A673 (cell line): ENCODE data around the gene POLD4. TPM values are rescaled to one million over a fixed set of nuclear protein-coding genes. Genes with fewer than 3 reads are reported as not detected.

ENCODE experiments used
- BruUV-seq: library from RNA; stranded (reverse); fragments of 400-500 nt; replicated peaks from 2 replicates; lab custom pipeline; 2021; lab: Mats Ljungman, UMichigan
- CTCF ChIA-PET: fragments of 300-600 bp; sonication (Branson Sonifier 250); formaldehyde crosslinking; loops from one replicate; lab custom pipeline; 2022; ENCODE audit warnings: antibody characterized with exemption; lab: Charles Lee
- POLR2A ChIA-PET: fragments of 300-600 bp; sonication (Branson Sonifier 250); formaldehyde crosslinking; loops from one replicate; lab custom pipeline; 2022; ENCODE audit warnings: antibody characterized with exemption; ENCODE audit not compliant: low non-redundant PET; lab: Charles Lee
- DNase-seq: peaks from one replicate; pipeline ENCODE4 v3.0.0-alpha.2; 2015; ENCODE audit warnings: low spot score
- H3K27ac ChIP-seq: fragments of 200-600 bp; sonication (generic); 2 replicates; pipeline ENCODE4 v1.5.1; 2016; ENCODE audit warnings: mixed run types, low read depth, mild to moderate bottlenecking, mixed read lengths, antibody characterized with exemption, low read length; ENCODE audit not compliant: poor library complexity, severe bottlenecking
- H3K27me3 ChIP-seq: fragments of 200-600 bp; sonication (generic); replicated peaks from 2 replicates; pipeline ENCODE4 v1.6.1; 2017; ENCODE audit warnings: mixed run types, low read depth, mild to moderate bottlenecking, mixed read lengths, antibody characterized with exemption, low read length; ENCODE audit not compliant: insufficient read depth, poor library complexity
- H3K36me3 ChIP-seq: fragments of 200-600 bp; sonication (generic); 2 replicates; pipeline ENCODE4 v1.6.1; 2016; ENCODE audit warnings: mixed run types, mild to moderate bottlenecking, mixed read lengths, antibody characterized with exemption, low read length; ENCODE audit not compliant: insufficient read depth, poor library complexity, severe bottlenecking
- H3K4me1 ChIP-seq: fragments of 200-600 bp; sonication (generic); 2 replicates; pipeline ENCODE4 v1.6.1; 2017; ENCODE audit warnings: mixed run types, mild to moderate bottlenecking, mixed read lengths, antibody characterized with exemption, low read length; ENCODE audit not compliant: insufficient read depth, poor library complexity, severe bottlenecking
- H3K4me3 ChIP-seq: fragments of 200-600 bp; sonication (generic); 2 replicates; pipeline ENCODE4 v1.5.1; 2016; ENCODE audit warnings: low read depth, mixed run types, mild to moderate bottlenecking, mixed read lengths, low read length; ENCODE audit not compliant: poor library complexity, severe bottlenecking
- H3K9me3 ChIP-seq: fragments of 200-600 bp; sonication (generic); 2 replicates; pipeline ENCODE4 v1.6.1; 2016; ENCODE audit warnings: mixed run types, low read depth, mild to moderate bottlenecking, mixed read lengths, antibody characterized with exemption, low read length; ENCODE audit not compliant: poor library complexity, severe bottlenecking
- EZH2 ChIP-seq: fragments of 200-600 bp; sonication (generic); IDR thresholded peaks from 2 replicates; pipeline ENCODE4 v1.6.1; 2017; ENCODE audit warnings: borderline replicate concordance, low read depth, mild to moderate bottlenecking, mixed read lengths, antibody characterized with exemption, low read length; ENCODE audit not compliant: poor library complexity, severe bottlenecking
- intact Hi-C: fragments of 100-400 bp; cut with micrococcal nuclease; formaldehyde crosslinking; loops from one replicate; pipeline ENCODE4 v1.10.0; 2022; ENCODE audit not compliant: unreplicated experiment
- total RNA-seq: library from RNA; stranded (reverse); gene quantifications from 2 replicates; pipeline ENCODE4 v1.2.3, GENCODE V29; 2021
- TF ChIP-seq, protein P1 (sequence below): fragments of 300-800, 200-600 bp; sonication (generic); conservative IDR thresholded peaks from 2 replicates; pipeline ENCODE4 v1.5.1; 2017; ENCODE audit warnings: low read depth, mild to moderate bottlenecking, antibody characterized with exemption, low read length, moderate library complexity, mixed read lengths

The POLD4 gene
- total RNA-seq, 1 experiment from 2014 or later: 13.2 TPM

DNA sequence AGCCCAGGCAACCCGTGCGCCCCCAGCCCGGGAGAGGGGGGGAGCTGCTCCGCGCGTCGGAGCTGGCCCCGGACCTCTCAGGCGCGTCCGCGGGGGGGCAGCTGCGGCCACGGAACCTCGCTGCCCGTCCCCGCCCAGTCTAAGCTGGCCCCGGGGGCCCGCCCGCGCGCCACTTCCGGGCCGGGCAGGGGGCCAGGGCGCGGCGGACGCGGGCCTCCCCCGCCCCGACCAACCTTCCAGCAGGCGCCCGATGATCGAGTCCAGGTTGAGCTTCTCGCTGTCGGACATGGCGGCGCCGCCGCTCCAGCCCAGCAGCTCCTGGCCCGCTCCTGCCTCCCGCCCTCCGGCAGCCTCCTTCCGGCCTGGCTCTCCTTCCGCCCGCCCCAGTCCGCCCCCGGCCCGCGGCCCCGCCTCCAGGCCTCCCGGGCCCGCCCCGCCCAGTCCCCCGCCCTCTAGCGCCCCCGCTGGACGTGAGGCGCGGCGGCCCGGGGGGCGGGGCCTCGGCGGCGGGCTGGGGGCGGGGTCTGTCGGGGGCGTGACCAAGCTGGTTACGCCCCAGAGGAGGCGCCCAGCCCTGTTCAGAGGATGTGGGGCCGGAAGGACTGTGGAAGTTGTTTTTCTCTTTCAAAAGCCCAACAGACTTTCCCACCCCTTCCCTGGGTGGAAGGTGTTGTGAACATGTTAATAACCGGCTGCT lies 48.3 kb upstream of the POLD4 start, which contains the start of gene PPP1CA:
Gene PPP1CA, minus strand, starts transcription at position 364 of the 697 bp plus-strand sequence. Its CDS starts 76 bp downstream, at position 288.
- intact Hi-C loops: no loop called here
- H3K9me3 ChIP-seq: no peaks in the 10 kb centered on the region
- ChIA-PET CTCF (interaction anchor here (0.5 to 1.5 kb wide), 23 partner anchors 10 to 369 kb away, joined by 3 to 18 read pairs (median 4); partner anchors contain the start of genes CDK2AP2, CLCF1, GPR152 and RAD9A), POLR2A (interaction anchor here (0.6 to 0.8 kb wide), 3 partner anchors 10 to 100 kb away, joined by 3 to 7 read pairs (median 4); partner anchors contain the start of gene RAD9A)
- no peak for TF ChIP-seq EZH2
- TF ChIP-seq, protein P1, sequence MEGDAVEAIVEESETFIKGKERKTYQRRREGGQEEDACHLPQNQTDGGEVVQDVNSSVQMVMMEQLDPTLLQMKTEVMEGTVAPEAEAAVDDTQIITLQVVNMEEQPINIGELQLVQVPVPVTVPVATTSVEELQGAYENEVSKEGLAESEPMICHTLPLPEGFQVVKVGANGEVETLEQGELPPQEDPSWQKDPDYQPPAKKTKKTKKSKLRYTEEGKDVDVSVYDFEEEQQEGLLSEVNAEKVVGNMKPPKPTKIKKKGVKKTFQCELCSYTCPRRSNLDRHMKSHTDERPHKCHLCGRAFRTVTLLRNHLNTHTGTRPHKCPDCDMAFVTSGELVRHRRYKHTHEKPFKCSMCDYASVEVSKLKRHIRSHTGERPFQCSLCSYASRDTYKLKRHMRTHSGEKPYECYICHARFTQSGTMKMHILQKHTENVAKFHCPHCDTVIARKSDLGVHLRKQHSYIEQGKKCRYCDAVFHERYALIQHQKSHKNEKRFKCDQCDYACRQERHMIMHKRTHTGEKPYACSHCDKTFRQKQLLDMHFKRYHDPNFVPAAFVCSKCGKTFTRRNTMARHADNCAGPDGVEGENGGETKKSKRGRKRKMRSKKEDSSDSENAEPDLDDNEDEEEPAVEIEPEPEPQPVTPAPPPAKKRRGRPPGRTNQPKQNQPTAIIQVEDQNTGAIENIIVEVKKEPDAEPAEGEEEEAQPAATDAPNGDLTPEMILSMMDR: no peak; the same call in 1 of the 2 replicates
- peak within 1 kb of the TSS; percentile 95 for H3K27ac ChIP-seq
- peak; percentile 95 for DNase-seq
- peaks cover 37% of the 10 kb centered on the region for H3K36me3 ChIP-seq
- H3K4me1 ChIP-seq: peaks cover 20% of the 10 kb centered on the region
- no peaks in the 10 kb centered on the region for H3K27me3 ChIP-seq
- H3K4me3 ChIP-seq: peak within 1 kb of the TSS; percentile 87
- no TSS peak for BruUV-seq

DNA sequence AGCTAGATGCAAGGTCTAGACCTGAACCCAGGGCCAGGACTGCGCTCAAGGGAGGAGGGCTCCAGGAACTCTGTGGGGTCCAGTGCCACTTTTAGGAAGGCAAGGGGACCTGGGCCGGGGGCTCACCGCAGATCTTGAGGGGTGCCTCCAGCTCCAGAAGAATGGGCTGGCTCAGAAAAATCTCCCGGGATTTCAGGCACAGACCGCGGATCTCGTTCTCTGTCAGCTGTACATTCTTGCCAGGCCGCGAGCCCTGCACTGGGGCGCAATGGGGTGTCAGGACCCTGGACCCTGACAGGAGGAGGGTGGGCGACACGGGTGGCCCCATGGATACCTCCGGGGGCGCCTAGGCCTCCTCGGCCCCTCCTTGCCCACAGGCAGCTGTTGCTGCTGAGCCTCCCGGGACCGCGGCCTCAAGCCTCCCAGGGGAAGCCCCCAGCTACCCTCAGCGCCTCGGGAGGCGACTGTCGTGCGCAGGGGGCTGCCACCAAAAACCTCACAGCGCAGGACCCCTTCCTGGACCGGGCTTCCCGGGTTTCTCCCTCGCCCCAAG lies 47.7 kb upstream of the POLD4 start:
- Histone ChIP-seq H3K4me3 (peak overlapping the region; percentile 87), H3K36me3 (peaks cover 43% of the 10 kb centered on the region), H3K27me3 (no peaks in the 10 kb centered on the region), H3K27ac (peak overlapping the region; percentile 95), H3K9me3 (no peaks in the 10 kb centered on the region), H3K4me1 (peaks cover 21% of the 10 kb centered on the region)
- intact Hi-C loops: no loop called here
- ChIA-PET POLR2A (interaction anchor here (0.8 kb wide), 1 partner anchor 9 kb away, joined by 3 read pairs; the partner anchor contains the start of gene RAD9A), CTCF (interaction anchor here (0.6 to 1.5 kb wide), 15 partner anchors 9 to 107 kb away, joined by 3 to 18 read pairs (median 5); partner anchors contain the start of genes CDK2AP2, CLCF1, GPR152 and RAD9A)
- no TSS peak for BruUV-seq
- no peak for TF ChIP-seq EZH2
- TF ChIP-seq, protein P1: no peak
- no peak for DNase-seq

GRCh38 chr11:67400251-67400941 lies 47.0 kb upstream of the POLD4 start:
- intact Hi-C loops: no loop called here
- BruUV-seq: no TSS peak
- peak overlapping the region; percentile 87 for H3K4me3 ChIP-seq
- no peak for DNase-seq
- H3K36me3 ChIP-seq: peaks cover 49% of the 10 kb centered on the region
- ChIA-PET CTCF (interaction anchor here (0.6 to 1.0 kb wide), 2 partner anchors 26 to 32 kb away, joined by 3 to 8 read pairs; no protein-coding TSS in a partner anchor), POLR2A (no interaction called here)
- no peaks in the 10 kb centered on the region for H3K9me3 ChIP-seq
- no peak for TF ChIP-seq EZH2
- TF ChIP-seq, protein P1: no peak
- H3K27ac ChIP-seq: peak overlapping the region; percentile 95
- H3K27me3 ChIP-seq: no peaks in the 10 kb centered on the region
- peaks cover 21% of the 10 kb centered on the region for H3K4me1 ChIP-seq
